Endothelial cell of umbilical vein (primary cell): ENCODE data around the gene CDKL5. TPM values are rescaled to one million over a fixed set of nuclear protein-coding genes. Genes with fewer than 3 reads are reported as not detected.

Source experiments
- BruUV-seq: library from RNA; stranded (reverse); fragments of 400-500 nt; replicated peaks from 2 replicates; lab custom pipeline; 2021; lab: Mats Ljungman, UMichigan
- CTCF ChIA-PET: fragments of 300-600, 350-600 bp; sonication (Branson Sonifier 250); formaldehyde crosslinking; loops from one replicate; lab custom pipeline; 2021; ENCODE audit warnings: antibody characterized with exemption, inconsistent platforms; lab: Charles Lee
- POLR2A ChIA-PET: fragments of 300-600, 350-600 bp; sonication (Branson Sonifier 250); formaldehyde crosslinking; loops from one replicate; lab custom pipeline; 2021; ENCODE audit warnings: antibody characterized with exemption, inconsistent platforms; lab: Charles Lee
- DNase-seq: peaks from one replicate; pipeline ENCODE4 v3.0.0-alpha.2; 2011; ENCODE audit warnings: low read depth, low spot score
- FAIRE-seq: peaks from 2 replicates; lab custom pipeline; 2011; peaks lifted over from hg19 to GRCh38; lab: Jason Lieb, UNC
- H2AFZ ChIP-seq: 2 replicates; pipeline ENCODE4 v1.6.0; 2012; ENCODE audit warnings: low read depth, low read length, control low read depth, inconsistent platforms
- H3K27ac ChIP-seq: 2 replicates; pipeline ENCODE4 v1.5.1; 2011; ENCODE audit warnings: low read depth, mild to moderate bottlenecking, control low read depth, low read length, moderate library complexity; ENCODE audit not compliant: insufficient read depth
- H3K27me3 ChIP-seq, 2 experiments: 2 replicates each; pipeline versions ENCODE4 v1.6.0 to v1.6.1; 2011; ENCODE audit warnings: low read length in 2 of 2, mixed read lengths in 1 of 2; ENCODE audit not compliant: control insufficient read depth in 2 of 2, insufficient read depth in 2 of 2
- H3K36me3 ChIP-seq, 2 experiments: 2 replicates in 1 of 2; 3 replicates in 1 of 2; pipeline ENCODE4 v1.5.1; 2011; ENCODE audit warnings: low read length in 2 of 2, mild to moderate bottlenecking in 1 of 2, moderate library complexity in 1 of 2; ENCODE audit not compliant: control insufficient read depth in 2 of 2, insufficient read depth in 2 of 2; ENCODE audit errors: extremely low read depth in 1 of 2
- H3K4me1 ChIP-seq: 3 replicates; pipeline ENCODE4 v1.5.1; 2011; ENCODE audit warnings: mild to moderate bottlenecking, low read length; ENCODE audit not compliant: control insufficient read depth, insufficient read depth; ENCODE audit errors: extremely low read depth
- H3K4me2 ChIP-seq: 2 replicates; pipeline ENCODE4 v1.6.1; 2011; ENCODE audit warnings: low read length, control low read depth, mixed read lengths; ENCODE audit not compliant: insufficient read depth
- H3K4me3 ChIP-seq, 3 experiments: fragments of 200-600 bp in 1 of 3; sonication (generic), shearing (Covaris generic) in 1 of 3; replicated peaks in 1 of 3; 2 replicates each; pipeline ENCODE4 v1.5.1; 2011 to 2016; ENCODE audit warnings: control low read depth in 3 of 3, low read length in 3 of 3, mild to moderate bottlenecking in 2 of 3, inconsistent platforms in 1 of 3, low read depth in 1 of 3, moderate library complexity in 1 of 3; ENCODE audit not compliant: insufficient read depth in 1 of 3
- H3K79me2 ChIP-seq: 2 replicates; pipeline ENCODE4 v1.6.0; 2012; ENCODE audit warnings: low read length, inconsistent platforms; ENCODE audit not compliant: control insufficient read depth, insufficient read depth
- H3K9ac ChIP-seq: replicated peaks from 2 replicates; pipeline ENCODE3; 2011; ENCODE audit warnings: low read length, control low read depth; ENCODE audit not compliant: insufficient read depth; ENCODE audit errors: extremely low read depth
- H3K9me1 ChIP-seq: replicated peaks from 3 replicates; pipeline ENCODE4 v1.6.0; 2011; ENCODE audit warnings: mild to moderate bottlenecking, low read length; ENCODE audit not compliant: control insufficient read depth, insufficient read depth; ENCODE audit errors: extremely low read depth
- H3K9me3 ChIP-seq: replicated peaks from 2 replicates; pipeline ENCODE4 v1.5.1; 2012; ENCODE audit warnings: low read length, inconsistent platforms; ENCODE audit not compliant: control insufficient read depth, insufficient read depth
- H4K20me1 ChIP-seq: replicated peaks from 2 replicates; pipeline ENCODE3; 2011; ENCODE audit warnings: mild to moderate bottlenecking, low read length; ENCODE audit not compliant: control insufficient read depth, insufficient read depth; ENCODE audit errors: extremely low read depth
- FOS ChIP-seq: IDR thresholded peaks from 2 replicates; pipeline ENCODE4 v1.6.1; 2011; ENCODE audit warnings: mild to moderate bottlenecking, low read length, moderate library complexity, borderline replicate concordance; ENCODE audit not compliant: insufficient read depth
- GATA2 ChIP-seq: IDR thresholded peaks from 2 replicates; pipeline ENCODE4 v1.7.0; 2011; ENCODE audit warnings: low read depth, mild to moderate bottlenecking, moderate library complexity, mixed read lengths, low read length; ENCODE audit not compliant: insufficient read length, insufficient read depth
- JUN ChIP-seq: IDR thresholded peaks from 2 replicates; pipeline ENCODE4 v1.6.1; 2011; ENCODE audit warnings: borderline replicate concordance, low read depth; ENCODE audit not compliant: insufficient read length, insufficient read depth
- MYC ChIP-seq: IDR thresholded peaks from one replicate; pipeline ENCODE4 v1.6.1; 2011; ENCODE audit warnings: mild to moderate bottlenecking, low read depth, low read length
- POLR2A ChIP-seq: IDR thresholded peaks from 2 replicates; pipeline ENCODE4 v1.6.1; 2012; ENCODE audit warnings: low read depth, mild to moderate bottlenecking, control low read depth, low read length
- dilution Hi-C: fragments of 300-500 bp; cut with MboI; formaldehyde crosslinking; loops from one replicate; pipeline ENCODE4 v1.15.0; 2019; ENCODE audit warnings: low sequenced_read_pairs; ENCODE audit not compliant: extremely low pct_ligation_motif_present
- intact Hi-C: fragments of 100-400 bp; cut with micrococcal nuclease; formaldehyde crosslinking; loops from one replicate; pipeline ENCODE4 v1.10.0; 2022
- polyA plus RNA-seq, 4 experiments: library from polyadenylated mRNA; depleted of rRNA in 3 of 4; stranded (reverse) in 3 of 4; unstranded in 1 of 4; fragments of >200 nt; gene quantifications; 2 replicates each; pipeline versions ENCODE4 v1.2.1 to v1.2.3, GENCODE V29; 2011 to 2012; ENCODE audit warnings: missing spikeins in 1 of 4
- total RNA-seq: library from RNA; stranded (reverse); gene quantifications from 2 replicates; pipeline ENCODE4 v1.2.3, GENCODE V29; 2021
- TF ChIP-seq, protein P1 (sequence below), 2 donors: IDR thresholded peaks; 1 replicate in 1 of 2; 2 replicates in 1 of 2; pipeline ENCODE4 v1.5.1; 2011; ENCODE audit warnings: low read length in 2 of 2, mild to moderate bottlenecking in 2 of 2, moderate library complexity in 2 of 2, control low read depth in 1 of 2, inconsistent platforms in 1 of 2, low read depth in 1 of 2; ENCODE audit not compliant: insufficient read depth in 1 of 2; ENCODE audit errors: extremely low read depth in 1 of 2
- TF ChIP-seq, protein P2 (sequence below): IDR thresholded peaks from 2 replicates; pipeline ENCODE4 v1.6.1; 2011; ENCODE audit not compliant: insufficient read depth, insufficient read length

CDKL5 gene
- total and polyA plus RNA-seq, 2 donors (not counting 3 experiments of a cell fraction or from before 2014, with no cell fraction given): 1.5 to 4.3 TPM

DNA sequence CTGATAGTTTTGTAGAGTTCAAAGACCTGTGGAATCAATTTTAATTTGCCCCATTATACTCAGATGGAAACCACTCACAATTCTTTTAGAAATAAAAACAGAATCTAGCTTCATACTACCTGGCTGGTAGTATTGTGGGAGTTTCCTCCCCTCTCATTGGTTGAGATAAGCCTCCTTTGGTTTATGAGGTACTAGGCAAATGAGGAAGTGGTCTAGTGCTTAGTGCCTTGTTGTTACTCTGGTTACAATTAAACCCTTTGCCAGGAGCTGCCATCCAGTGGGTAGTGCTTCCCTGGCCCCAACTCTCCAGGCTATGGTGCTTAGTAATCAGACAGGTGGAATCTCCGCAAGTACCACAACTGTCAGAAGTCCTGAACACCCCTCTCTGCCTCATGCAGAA is 118.3 kb downstream of the CDKL5 start:
- no peaks in the 10 kb centered on the region for H3K9me1 ChIP-seq
- intact Hi-C loops (no loop called here), dilution Hi-C loops (no loop called here)
- no peaks in the 10 kb centered on the region for H3K9me3 ChIP-seq
- no peaks in the 10 kb centered on the region for H3K27me3 ChIP-seq
- POLR2A ChIA-PET: no interaction called here
- DNase-seq: no peak
- H4K20me1 ChIP-seq: no peaks in the 10 kb centered on the region
- FAIRE-seq: no peak
- H3K27ac ChIP-seq: no peak overlapping the region
- no TSS peak for BruUV-seq
- no peaks in the 10 kb centered on the region for H3K36me3 ChIP-seq
- no peak for TF ChIP-seq GATA2
- no peak for TF ChIP-seq FOS
- TF ChIP-seq, protein P1, sequence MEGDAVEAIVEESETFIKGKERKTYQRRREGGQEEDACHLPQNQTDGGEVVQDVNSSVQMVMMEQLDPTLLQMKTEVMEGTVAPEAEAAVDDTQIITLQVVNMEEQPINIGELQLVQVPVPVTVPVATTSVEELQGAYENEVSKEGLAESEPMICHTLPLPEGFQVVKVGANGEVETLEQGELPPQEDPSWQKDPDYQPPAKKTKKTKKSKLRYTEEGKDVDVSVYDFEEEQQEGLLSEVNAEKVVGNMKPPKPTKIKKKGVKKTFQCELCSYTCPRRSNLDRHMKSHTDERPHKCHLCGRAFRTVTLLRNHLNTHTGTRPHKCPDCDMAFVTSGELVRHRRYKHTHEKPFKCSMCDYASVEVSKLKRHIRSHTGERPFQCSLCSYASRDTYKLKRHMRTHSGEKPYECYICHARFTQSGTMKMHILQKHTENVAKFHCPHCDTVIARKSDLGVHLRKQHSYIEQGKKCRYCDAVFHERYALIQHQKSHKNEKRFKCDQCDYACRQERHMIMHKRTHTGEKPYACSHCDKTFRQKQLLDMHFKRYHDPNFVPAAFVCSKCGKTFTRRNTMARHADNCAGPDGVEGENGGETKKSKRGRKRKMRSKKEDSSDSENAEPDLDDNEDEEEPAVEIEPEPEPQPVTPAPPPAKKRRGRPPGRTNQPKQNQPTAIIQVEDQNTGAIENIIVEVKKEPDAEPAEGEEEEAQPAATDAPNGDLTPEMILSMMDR (IDR thresholded peaks at IDR 0.05; ENCODE audit: extremely low read depth in 1 of 2, insufficient read depth in 1 of 2, low read depth in 1 of 2, low read length in 2 of 2): no peak
- no peak for TF ChIP-seq POLR2A
- TF ChIP-seq MYC: no peak
- TF ChIP-seq JUN: no peak
- TF ChIP-seq, protein P2, sequence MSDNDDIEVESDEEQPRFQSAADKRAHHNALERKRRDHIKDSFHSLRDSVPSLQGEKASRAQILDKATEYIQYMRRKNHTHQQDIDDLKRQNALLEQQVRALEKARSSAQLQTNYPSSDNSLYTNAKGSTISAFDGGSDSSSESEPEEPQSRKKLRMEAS: no peak
- no peak overlapping the region for H3K4me3 ChIP-seq
- CTCF ChIA-PET: no interaction called here
- H3K4me1 ChIP-seq: no peaks in the 10 kb centered on the region
- no peak overlapping the region for H3K9ac ChIP-seq
- no peak overlapping the region for H2AFZ ChIP-seq
- H3K4me2 ChIP-seq: no peak overlapping the region
- H3K79me2 ChIP-seq: no peaks in the 10 kb centered on the region
